HG03432 (cell line): ENCODE measurements around the gene KRT12.
"Not testable (repeated sequence)": the region's sequence is repeated elsewhere in the genome, so short reads cannot be mapped to it uniquely, and the experiment has no call there.

ENCODE experiments used
- ATAC-seq: cut with Tn5 transposase; IDR thresholded peaks from one replicate; pipeline ENCODE4 v1.9.1; 2021; ENCODE audit warnings: mild to moderate bottlenecking, moderate library complexity; ENCODE audit not compliant: unreplicated experiment

The KRT12 gene

DNA sequence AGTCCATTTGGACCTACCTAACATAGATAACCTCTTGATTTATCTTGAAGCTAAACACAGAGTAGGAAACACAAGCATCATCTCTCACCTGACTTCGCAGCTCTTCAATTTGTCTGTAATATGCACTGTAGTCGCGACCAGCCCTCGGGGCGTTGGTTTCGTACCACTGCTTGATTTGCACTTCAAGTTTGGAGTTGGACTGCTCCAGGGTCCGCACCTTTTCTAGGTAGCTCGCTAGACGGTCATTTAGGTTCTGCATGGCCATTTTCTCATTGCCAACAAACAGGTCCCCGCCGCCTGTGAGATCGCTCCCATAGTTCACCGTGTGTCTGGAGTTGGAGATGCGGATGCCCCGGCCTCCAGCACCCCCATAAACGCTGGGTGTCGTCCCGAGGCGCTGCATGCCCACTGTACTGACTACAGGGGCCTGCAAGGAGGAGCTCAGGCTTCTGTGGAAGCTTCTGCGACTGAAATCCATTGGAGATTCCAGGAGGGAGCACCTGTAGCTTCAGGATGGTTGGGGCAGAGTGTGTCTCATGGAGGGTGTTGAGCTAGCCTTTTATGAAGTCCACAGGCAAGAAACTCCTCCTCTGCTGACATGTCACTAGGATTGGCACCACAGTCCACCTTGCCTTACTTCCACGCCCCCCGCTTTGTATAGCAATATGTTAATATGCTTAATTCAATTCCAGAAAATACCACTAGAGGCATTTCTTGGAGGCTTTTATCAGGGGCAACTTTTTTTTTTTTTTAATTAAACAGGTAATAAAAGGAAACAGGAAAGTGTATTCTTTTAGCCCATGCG, 17.9 kb upstream of the KRT12 start, which contains the start of gene KRT20:
KRT20 (minus strand) TSS at position 535 of the 805 bp plus-strand sequence; CDS start at position 478, 57 bp downstream.
- ATAC-seq, result no peak

DNA sequence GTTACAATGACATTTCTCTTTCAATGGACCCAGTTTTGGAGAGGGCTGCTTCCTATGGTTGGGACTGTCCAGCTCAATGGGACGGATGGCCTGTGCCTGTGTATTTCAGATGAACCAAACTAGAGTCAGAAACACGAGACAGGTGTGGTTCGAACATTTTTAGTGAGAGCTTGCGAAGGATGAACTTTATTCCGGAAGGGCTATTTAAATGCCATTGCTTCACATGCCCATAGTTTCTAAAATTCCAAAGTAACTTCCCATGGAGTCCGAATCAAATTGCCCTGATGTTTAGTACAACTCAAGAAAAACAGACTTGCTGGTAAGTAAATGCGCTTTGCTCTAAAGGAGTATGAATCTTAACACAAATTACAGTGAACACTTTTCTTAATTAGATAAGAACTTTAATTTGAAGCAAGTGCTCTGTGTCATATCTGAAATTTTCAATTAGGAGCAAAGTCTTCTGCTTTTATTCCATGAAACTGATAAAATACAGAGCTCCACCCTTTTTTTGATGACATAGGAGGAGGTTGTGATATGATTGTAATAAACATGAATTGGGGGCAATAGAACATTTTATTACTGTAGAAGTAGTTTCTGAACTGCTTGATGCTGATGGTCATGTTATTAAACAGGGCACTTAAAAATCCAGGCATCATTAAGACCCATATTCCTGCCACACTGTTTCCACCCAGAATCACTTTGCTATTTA, 16.8 kb upstream of the KRT12 start:
- ATAC-seq, result no peak

DNA sequence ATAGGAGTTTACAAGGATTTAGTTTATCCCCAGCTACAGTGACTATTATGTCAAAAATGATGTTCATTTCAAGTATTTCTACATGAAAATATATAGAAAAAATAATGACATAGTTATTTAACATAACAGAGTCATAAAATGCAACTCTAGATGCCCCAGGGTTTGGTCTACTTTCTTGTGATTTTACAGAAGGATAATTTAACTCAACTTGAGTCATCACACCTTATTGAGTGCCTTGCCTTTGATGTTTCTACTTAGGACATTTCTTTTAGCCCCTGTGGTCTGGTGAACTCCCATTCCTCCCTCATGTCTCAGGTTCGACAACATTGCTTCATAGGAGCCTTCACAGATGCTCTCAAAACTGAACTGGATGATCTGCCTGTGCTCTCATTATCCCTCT, 16.0 kb upstream of the KRT12 start:
- no peak for ATAC-seq

DNA sequence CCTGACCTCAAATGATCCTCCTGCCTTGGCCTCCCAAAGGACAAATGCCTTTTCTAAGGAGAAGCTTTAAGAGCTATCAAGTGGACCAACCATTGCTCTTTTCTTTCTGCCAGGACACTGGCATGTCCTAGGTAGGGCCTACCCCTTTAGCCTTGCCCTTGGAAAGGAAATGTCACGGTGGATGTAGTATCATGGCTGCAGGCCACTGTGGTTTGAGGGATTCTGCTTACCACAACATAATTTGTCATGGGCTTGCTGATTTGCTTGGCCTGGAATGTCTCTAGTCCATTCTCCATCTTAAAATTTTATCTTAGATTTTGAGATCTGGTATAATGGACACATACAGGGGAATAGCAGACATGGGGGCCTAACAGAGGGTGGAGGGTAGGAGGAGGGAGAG, 12.0 kb upstream of the KRT12 start:
- no peak for ATAC-seq

DNA sequence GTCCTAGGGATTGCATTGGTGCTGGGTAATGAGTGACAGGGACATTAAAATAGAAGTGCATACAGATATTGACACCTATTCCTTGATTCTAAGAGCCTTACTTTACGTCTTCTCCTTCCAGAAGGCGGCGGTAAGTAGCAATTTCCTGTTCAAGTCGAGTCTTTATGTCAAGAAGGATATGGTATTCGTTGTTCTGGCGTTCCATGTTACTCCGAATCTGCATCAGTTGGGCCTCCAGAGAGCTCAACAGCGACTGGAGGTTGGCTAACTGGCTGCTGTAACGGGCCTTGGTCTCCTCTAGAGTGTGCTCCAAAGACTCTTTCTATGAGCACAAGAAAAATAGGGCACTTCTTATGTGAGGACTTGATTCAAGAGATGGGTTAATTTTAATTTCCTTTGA, 11.0 kb upstream of the KRT12 start:
- ATAC-seq, result no peak

DNA sequence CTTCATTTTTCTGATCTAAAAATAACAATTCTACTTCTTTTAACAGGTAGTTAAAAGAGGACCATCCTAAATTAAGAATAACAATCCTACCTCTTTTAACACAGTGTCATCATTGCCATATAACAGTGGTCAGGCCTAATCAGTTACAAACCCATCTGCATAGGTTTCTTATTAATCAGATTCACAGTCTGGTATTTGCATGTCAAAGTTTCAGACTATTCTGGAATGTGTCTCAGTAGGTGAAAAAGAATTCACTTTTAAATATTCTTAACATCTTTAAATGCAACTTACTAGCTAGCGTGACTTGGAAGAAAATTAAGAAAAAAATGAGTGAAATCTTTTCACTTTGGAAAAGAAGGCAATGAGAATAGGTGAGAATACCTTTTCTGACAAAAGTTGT, 6.8 kb upstream of the KRT12 start:
- ATAC-seq, result no peak

DNA sequence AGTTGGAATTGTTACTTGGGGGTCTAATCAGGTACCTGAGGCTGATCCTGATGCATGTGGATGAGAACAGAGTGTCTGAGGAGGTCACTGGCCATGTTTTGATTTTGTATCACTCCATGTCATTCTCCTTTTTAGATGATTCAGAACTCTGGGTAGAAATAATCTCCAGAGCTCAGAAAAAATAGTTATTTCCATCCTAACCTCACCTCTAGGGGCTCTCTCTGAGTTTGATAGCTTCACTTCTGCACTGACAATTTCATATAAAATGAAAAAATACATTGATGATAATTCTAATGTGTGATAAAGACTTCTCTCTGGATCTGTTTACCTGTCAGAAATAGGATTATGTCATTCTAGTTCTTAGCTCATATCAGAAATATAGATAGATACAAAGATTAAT, 6.2 kb upstream of the KRT12 start:
- ATAC-seq, result no peak

DNA sequence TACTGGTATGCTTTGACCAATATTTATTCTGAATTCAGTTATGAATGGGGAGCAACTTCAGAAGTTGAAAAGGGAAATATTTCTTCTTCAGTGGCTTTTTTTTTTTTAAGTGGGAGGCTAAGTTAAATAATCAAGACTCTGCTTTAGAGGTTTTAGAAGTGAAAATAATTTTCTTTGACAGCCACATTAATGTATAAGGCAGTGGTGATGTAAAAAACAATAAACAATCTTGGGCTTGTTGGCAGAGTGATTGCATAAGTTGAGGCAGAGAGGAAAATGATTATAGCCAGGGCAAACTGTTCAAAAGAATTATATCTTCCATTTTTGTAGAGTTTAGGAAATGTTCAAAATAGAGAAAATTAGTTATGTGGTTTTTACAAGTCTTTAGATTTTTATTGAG, 5.4 kb upstream of the KRT12 start:
- no peak for ATAC-seq

DNA sequence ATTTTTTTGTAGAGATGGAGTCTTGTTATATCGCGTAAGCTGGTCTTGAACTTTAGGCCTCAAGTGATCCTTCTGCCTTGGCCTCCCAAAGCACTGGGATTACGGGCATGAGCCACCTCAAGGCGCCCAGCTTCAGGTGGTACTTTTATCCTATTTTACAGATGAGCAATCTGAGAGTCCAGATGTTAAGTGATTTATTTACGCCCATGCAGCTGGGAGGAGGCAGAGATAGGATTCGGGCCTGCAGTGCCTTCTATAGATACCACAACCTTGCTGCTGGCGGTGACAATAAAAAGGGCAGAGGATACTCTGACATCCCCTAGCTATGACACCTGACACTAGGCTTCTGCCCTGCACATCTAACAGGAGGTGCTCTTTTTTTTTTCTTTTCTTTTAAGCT, 4.3 kb upstream of the KRT12 start:
- no peak for ATAC-seq

DNA sequence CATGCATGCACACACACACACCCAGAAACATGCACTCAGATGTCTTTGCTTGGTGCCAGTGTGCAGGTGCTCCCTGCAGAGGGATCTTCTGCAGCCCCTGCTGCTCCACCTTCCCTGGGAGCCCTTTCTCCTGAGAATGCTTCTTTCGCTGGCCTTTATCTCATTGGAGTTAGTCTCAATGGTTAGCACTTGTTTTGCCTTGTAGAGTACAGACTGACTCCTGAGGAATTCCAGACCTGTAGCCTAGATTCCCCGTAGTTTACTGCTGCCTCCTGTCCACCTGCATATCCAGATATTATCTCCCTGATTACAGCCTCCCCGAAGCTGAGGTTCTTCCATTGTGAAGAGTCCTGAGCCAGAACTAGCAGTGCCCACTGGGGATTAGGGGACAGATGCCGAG, 3.1 kb upstream of the KRT12 start:
- no peak for ATAC-seq

DNA sequence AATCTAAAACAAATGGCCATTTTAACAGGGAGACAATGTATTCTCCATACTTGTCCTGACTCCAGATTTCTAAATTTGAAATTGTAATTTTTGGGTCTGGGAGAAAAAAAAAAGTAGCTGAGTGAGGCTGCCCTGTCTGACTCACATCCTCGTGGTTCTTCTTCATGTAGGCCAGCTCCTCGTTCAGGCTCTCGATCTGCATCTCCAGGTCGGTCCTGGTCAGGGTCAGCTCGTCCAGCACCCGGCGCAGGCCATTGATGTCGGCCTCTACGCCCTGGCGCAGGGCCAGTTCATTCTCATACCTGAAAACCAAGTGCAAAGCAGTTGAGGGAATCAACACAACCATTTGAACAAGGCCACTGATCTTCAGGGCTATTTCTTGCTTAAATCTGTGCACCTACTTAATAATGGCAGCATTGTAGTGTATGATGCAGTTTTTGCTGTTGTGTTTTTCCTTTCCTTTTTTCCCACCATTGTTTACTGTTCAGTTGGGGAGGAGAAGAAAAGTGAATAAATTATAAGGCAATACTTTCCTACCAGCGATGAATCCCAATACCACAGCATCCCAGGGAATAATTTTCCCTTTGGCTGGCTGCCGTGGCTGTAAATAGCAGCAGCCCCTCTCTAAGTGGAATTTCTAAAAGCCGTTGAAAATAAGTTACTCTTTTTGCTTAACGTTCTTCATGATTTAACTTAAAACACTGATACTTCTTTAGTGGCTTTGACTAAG, 2.2 kb downstream of the KRT12 start:
- no peak for ATAC-seq

DNA sequence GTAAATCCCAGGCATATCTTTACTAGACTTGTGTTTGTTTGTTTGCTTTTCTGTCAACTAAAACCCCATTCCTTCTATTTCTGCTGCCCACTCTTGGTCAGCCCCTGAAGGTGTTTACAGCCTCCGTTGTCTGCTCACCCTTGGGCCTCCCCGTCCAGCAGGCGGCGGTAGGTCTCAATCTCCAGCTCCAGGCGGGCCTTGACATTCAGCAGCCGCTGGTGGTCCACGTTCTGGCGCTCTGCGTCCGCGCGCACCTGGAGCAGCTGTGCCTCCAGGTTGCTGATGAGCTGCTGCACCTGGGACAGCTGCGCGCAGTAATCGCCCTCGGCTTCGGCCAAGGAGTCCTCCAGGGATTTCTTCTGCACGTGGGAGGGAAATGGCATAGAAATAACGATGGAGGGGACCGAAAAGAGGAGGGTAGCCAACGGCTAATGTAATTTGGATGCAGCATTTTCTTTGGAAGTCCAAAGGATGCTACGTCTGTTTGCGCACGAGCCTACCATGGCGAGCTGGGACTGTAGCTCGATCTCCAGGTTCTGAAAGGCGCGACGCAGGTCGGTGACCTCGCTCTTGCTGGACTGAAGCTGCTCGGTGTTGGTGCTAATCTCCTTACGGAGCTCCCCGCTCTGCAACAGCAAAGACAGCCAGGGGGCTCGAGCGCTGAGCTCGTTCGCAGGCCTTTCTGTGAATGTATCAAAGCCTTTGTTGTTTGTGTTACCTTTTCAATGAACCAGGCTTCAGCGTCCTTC, 3.9 kb downstream of the KRT12 start:
- ATAC-seq, result no peak

DNA sequence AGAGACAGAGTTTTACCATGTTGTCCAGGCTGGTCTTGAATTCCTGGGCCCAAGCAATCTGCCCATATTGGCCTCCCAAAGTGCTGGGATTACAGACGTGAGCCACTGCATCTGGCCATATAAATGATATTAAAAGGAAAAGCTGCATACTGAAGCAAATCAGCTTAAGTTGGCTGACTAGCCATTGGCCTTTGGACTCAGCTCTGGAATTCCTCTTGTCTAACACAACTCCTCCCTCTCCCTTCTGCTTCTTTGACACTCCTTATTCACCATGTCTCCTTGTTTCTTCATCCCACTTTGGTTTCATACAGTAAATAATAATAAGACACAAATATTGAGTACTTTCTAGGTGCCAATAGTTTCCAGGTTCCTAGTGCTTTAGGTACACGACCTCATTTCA, 7.5 kb downstream of the KRT12 start:
- no peak for ATAC-seq

DNA sequence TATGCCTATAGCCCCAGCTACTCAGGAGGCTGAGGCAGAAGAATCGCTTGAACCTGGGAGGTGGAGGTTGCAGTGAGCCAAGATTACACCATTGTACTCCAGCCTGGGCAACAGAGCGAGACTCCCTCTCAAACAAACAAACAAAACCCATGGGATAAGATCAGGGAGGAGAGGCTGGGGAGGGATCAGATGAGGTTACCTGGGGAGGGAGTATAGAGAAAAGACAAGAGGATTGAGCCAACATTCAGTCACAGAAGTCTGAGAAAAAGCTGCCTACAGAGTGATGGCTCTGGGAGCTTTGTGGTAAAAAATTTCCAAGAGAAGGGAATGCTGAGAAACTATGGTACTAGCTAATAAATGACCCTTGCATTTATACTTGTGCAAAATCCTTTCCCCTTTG, 8.4 kb downstream of the KRT12 start:
- ATAC-seq, result not testable (repeated sequence)

DNA sequence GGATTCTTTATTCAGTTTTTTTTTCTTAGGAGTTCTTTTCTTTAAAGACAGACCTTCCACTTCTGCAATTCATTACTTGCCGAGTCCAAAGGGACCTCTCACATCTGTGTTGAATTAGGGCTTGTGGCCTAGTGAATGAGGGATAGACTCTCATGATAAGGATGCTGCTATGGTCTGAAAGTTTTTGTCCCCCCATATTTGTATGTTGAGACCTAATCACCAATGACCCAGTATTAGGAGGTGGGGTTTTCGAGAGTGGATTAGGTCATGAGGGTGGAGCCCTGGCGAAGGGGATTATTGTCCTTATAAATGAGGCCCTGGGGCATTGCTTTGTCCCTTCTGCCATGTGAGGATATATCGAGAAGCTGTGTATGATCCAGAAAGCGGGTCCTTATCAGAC, 9.5 kb downstream of the KRT12 start:
- no peak for ATAC-seq

DNA sequence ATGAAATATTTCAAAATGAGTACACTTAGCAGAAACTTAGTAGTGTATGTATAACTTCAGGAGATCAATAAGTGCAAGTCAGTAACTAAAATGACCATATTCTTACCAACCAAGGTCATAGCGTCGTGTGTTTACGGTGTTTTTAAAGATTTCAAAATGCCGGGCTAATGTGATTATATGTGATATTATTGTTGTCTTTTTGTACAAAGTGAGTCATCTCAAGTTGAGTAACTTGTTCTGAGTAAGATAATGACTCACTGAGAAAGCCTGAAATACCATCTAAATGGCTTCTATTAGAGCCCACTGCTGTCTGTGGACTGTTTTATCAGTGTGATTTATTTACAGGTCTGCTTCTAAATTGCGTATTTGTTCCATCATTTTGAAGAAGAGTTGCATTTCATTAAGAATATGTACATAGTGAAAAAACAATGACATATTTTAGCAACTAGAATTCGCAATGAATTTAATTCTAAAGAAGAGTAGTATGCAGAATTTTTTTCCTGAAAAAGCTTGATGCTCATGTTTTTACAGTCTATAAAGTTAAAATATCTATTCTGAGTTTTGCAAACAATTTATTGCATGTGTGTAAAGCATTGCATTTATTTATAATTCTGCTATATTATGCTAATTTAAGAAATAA, 12.7 kb downstream of the KRT12 start:
- ATAC-seq, result no peak

DNA sequence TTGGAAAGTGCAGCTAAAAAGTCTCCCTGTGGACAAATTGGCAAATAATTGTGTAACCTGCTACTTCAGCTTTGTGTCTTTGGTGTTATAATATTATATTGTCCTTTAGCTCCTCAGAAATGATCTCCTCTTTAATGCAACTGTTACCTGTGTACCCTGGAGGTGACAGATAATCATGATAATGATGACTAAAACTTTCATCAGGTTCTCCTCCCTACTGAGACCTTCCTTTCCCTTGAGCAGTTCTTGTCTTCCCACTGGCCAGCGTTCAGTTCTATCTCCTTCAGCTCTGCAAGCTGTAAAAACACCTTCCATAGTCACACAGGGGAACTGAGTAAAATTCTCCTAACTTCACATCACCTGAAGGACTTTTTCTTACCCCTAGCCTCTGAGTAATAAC, 14.7 kb downstream of the KRT12 start:
- ATAC-seq, result no peak

DNA sequence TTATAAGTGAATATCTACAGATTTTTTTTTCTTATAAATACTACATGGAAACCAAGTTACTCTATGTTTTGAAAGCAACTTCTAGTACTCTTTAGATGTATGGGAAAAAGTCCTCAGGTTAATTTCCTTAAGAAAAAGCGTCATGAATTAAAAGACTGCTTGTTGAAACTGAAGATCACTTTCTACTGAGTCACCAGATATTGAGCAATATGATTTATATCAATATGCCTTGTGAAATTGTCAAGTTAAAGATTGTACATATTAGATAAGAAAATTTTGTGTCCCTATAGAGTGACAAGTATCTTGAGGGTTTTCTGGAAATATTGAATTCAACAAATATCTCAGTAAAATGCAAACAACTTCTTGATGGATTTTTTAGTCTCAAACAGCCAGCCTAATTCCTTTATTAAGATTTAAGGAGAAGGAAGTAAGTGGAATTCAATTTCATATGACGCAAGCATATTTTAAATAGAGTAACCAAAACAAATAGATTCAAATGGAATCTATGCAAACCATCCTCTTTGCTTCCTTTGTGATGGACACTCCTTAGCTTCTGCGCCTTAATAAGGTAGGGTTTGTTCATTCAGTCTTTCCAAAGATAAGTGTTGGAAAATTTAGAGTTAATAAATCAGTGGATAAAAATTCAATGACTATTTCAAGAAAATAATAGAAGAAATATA, 16.6 kb downstream of the KRT12 start:
- ATAC-seq, result no peak

DNA sequence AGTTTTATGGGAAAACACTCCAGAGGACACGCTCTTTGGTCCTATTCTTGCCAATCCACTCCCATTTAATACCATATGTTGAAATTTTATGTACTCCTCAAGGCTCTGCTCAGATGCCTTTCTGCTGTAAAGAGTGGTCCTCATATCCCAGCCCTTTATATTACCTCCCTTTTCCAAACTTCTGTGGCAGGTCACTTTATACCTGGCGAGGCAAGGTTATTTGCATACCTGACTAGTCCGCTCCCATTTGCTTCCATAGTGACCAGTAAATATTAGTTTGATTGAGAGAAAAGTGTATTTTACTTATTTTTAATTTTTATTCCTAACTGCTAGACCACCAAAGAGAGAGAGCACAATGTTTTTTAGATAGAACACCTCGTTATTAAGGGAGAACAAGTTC, 17.3 kb downstream of the KRT12 start:
- no peak for ATAC-seq

DNA sequence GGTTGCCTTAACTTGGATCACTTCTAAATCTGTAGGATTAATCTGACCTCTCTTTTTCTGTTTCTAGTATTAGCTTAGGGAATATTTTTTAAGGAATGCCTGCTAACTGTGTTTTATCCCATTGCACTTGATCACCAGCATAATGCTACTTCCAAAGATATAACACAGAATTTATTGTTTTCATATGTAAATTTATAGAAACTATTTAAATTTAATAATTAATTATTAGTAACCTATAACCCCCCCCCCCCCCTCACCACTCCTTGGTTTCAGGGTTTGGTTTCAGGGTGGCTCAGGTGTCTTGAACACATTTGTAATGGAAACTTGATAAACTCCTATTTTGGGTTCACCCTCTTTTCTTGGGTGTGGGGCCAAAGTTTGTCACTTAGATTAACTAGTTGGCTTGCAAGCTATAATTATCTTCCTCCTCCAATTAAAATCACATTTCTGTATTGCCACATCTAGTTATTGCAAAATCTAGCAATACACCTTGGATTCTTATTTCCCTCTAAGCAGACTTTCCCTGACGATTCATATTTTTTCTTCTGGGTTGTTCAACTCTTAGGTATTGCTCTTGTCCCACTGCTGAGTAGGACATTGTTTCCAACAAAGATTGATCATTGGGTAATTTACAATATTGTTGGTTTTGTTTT, 18.3 kb downstream of the KRT12 start:
- no peak for ATAC-seq
